ENCODE results near the gene SPIN1. TPM values are rescaled to one million over a fixed set of nuclear protein-coding genes. Genes with fewer than 3 reads are reported as not detected.

SPIN1 gene
- total and polyA plus RNA-seq, 2 of the 8 experiments (the other 6 are each of a cell fraction or from before 2014, with no cell fraction given) = 69.9 to 139 TPM

GRCh38 chr9:88344013-88344412 is 44.2 kb upstream of the SPIN1 start:
- Histone ChIP-seq H3K9me3 (ENCODE audit: insufficient read depth in 2 of 2, low read depth in 1 of 2, low read length in 1 of 2) (no peaks in the 10 kb centered on the region), H2BK20ac (ENCODE audit: low read length) (peak overlapping the region; percentile 93; the same call in 1 of the 2 replicates), H3K14ac (ENCODE audit: insufficient read length) (no peak overlapping the region), H3K4me1 (replicated peaks in 1 of 4; ENCODE audit: control insufficient read depth in 3 of 4, insufficient read depth in 4 of 4, low read length in 3 of 4) (peaks cover 0 to 5% (median 0%) of the 10 kb centered on the region in 4 experiments; a peak in 2 of 7 replicates), H3K79me1 (ENCODE audit: low read depth, low read length) (no peaks in the 10 kb centered on the region), H3K4me3 (ENCODE audit: extremely low read depth in 1 of 4, insufficient read depth in 2 of 4, low read depth in 3 of 4, low read length in 4 of 4) (no peak overlapping the region), H3K4me2 (ENCODE audit: insufficient read depth in 1 of 2, low read depth in 2 of 2, low read length in 2 of 2) (no peak overlapping the region), H2AK5ac (ENCODE audit: low read depth, low read length) (no peak overlapping the region), H3K27me3 (replicated peaks in 1 of 4; ENCODE audit: control insufficient read depth in 3 of 4, extremely low read depth in 1 of 4, insufficient read depth in 3 of 4, low read length in 3 of 4) (no peaks in the 10 kb centered on the region), H3K27ac (ENCODE audit: low read depth, low read length) (no peak overlapping the region), H3K9ac (replicated peaks in 1 of 4; ENCODE audit: extremely low read depth in 1 of 4, low read depth in 3 of 4, low read length in 3 of 4) (no peak overlapping the region), H2BK5ac (ENCODE audit: low read depth, low read length) (peak overlapping the region; percentile 47; the same call in 1 of the 2 replicates), H3K36me3 (ENCODE audit: control insufficient read depth in 2 of 4, insufficient read depth in 4 of 4, low read length in 3 of 4) (no peaks in the 10 kb centered on the region), H4K5ac (ENCODE audit: insufficient read length, low read depth, low read length) (no peak overlapping the region), H3K23me2 (ENCODE audit: low read depth, low read length) (no peaks in the 10 kb centered on the region), H3K79me2 (ENCODE audit: control insufficient read depth in 1 of 2, insufficient read depth in 2 of 2, low read length in 2 of 2) (no peaks in the 10 kb centered on the region), H4K8ac (ENCODE audit: extremely low read depth, insufficient read depth, low read length) (no peak overlapping the region), H3K18ac (ENCODE audit: extremely low read depth, low read length) (no peak overlapping the region), H4K20me1 (replicated peaks in 1 of 2; ENCODE audit: control insufficient read depth in 1 of 2, insufficient read depth in 2 of 2, low read length in 2 of 2) (no peaks in the 10 kb centered on the region), H2AFZ (ENCODE audit: low read length) (0 out of 2 replicates have a peak overlapping the region, but pooled peaks have one; percentile 7), H3K4ac (replicated peaks; ENCODE audit: insufficient read length, low read depth, low read length) (no peak overlapping the region), H2BK12ac (ENCODE audit: low read depth, low read length) (no peak overlapping the region; the same call in 1 of the 2 replicates), H2BK120ac (replicated peaks; ENCODE audit: low read depth, low read length) (no peak overlapping the region), H3K56ac (replicated peaks; ENCODE audit: insufficient read length, low read depth, low read length) (no peak overlapping the region), H2BK15ac (ENCODE audit: low read length) (no peak overlapping the region), H4K91ac (replicated peaks; ENCODE audit: insufficient read length, low read length) (no peak overlapping the region), H3K23ac (ENCODE audit: insufficient read length) (no peak overlapping the region)
- CTCF ChIA-PET (ENCODE audit: partially characterized antibody) = no interaction called here
- WGBS, 2 experiments (ENCODE audit: extremely low coverage in 1 of 2, insufficient coverage in 1 of 2, insufficient read length in 1 of 2, insufficient replicate concordance in 2 of 2, low coverage in 1 of 2, low lambda C conversion rate in 2 of 2, missing lambda C conversion rate in 1 of 2) = 88% methylated on average over 7 of the region's 7 CpGs; no CpG with 5 or more reads in 1 of the 2 experiments
- POLR2A ChIA-PET (ENCODE audit: partially characterized antibody) = no interaction called here
- DNase-seq (ENCODE audit: low read depth in 1 of 2, low spot score in 2 of 2) (no peak), FAIRE-seq (no peak)
- TF ChIP-seq HDAC6 (IDR thresholded peaks at IDR 0.05; ENCODE audit: low read depth, low read length) = no peak
- no peak for TF ChIP-seq TAF1 (IDR thresholded peaks at IDR 0.05; ENCODE audit: low read depth, low read length)
- TF ChIP-seq POLR2AphosphoS5 (IDR thresholded peaks at IDR 0.05; ENCODE audit: low read depth, low read length) = no peak
- TF ChIP-seq SP2 (IDR thresholded peaks at IDR 0.05; ENCODE audit: low read length) = no peak
- TF ChIP-seq SP1 (IDR thresholded peaks at IDR 0.05; ENCODE audit: low read depth, low read length) = no peak
- TF ChIP-seq GABPA (IDR thresholded peaks at IDR 0.05; ENCODE audit: borderline replicate concordance, insufficient read depth, low read length) = no peak
- no peak for TF ChIP-seq EP300 (IDR thresholded peaks at IDR 0.05; ENCODE audit: borderline replicate concordance in 1 of 2, low read depth in 2 of 2, low read length in 2 of 2)
- TF ChIP-seq JUND (IDR thresholded peaks at IDR 0.05; ENCODE audit: low read length) = no peak
- no peak for TF ChIP-seq KDM1A (IDR thresholded peaks at IDR 0.05; ENCODE audit: borderline replicate concordance, low read length)
- TF ChIP-seq RBBP5 (IDR thresholded peaks at IDR 0.05; ENCODE audit: borderline replicate concordance, low read depth, low read length) = no peak
- no peak for TF ChIP-seq KDM4A (IDR thresholded peaks at IDR 0.05; ENCODE audit: low read depth, low read length, severe bottlenecking)
- TF ChIP-seq RFX5 (IDR thresholded peaks at IDR 0.05; ENCODE audit: borderline replicate concordance, low read depth, low read length) = no peak
- TF ChIP-seq E2F6 (IDR thresholded peaks at IDR 0.05) = no peak
- TF ChIP-seq SP4 (IDR thresholded peaks at IDR 0.05; ENCODE audit: low read length) = no peak
- no peak for TF ChIP-seq GTF2F1 (IDR thresholded peaks at IDR 0.05; ENCODE audit: borderline replicate concordance, low read depth, low read length)
